ENCODE results near the gene IRX2. TPM values are rescaled to one million over a fixed set of nuclear protein-coding genes. Genes with fewer than 3 reads are reported as not detected.

Gene IRX2
- total RNA-seq, 2 donors from 2014 or later = 0.83 TPM; not detected in 1

- DNase-seq (ENCODE audit: low spot score) = no peak
- no peaks in the 10 kb centered on the region for H3K36me3 ChIP-seq
- no peaks in the 10 kb centered on the region for H3K9me3 ChIP-seq
- TF ChIP-seq CTCF (IDR thresholded peaks at IDR 0.05) = no peak
- no peaks in the 10 kb centered on the region for H3K4me1 ChIP-seq
- no peak overlapping the region for H3K27ac ChIP-seq
- no peaks in the 10 kb centered on the region for H3K27me3 ChIP-seq
- no peak overlapping the region for H3K4me3 ChIP-seq
Observed at GRCh38 chr5:2764581-2764980, 13.1 kb upstream of the IRX2 start.

GRCh38 chr5:2763533-2763794 lies 12.0 kb upstream of the IRX2 start:
- TF ChIP-seq CTCF (IDR thresholded peaks at IDR 0.05) = no peak
- Histone ChIP-seq H3K9me3 (no peaks in the 10 kb centered on the region), H3K27me3 (peaks cover 0 to 6% of the 10 kb centered on the region in 2 donors), H3K36me3 (no peaks in the 10 kb centered on the region), H3K27ac (no peak overlapping the region), H3K4me1 (no peaks in the 10 kb centered on the region), H3K4me3 (no peak overlapping the region)
- no peak for DNase-seq (ENCODE audit: low spot score)

GRCh38 chr5:2762744-2763532 lies 11.5 kb upstream of the IRX2 start:
- Histone ChIP-seq H3K4me3 (no peak overlapping the region), H3K27ac (no peak overlapping the region), H3K27me3 (peaks cover 0 to 7% of the 10 kb centered on the region in 2 donors), H3K4me1 (no peaks in the 10 kb centered on the region), H3K36me3 (no peaks in the 10 kb centered on the region), H3K9me3 (no peaks in the 10 kb centered on the region)
- DNase-seq (ENCODE audit: low spot score) = no peak
- no peak for TF ChIP-seq CTCF (IDR thresholded peaks at IDR 0.05)

DNA sequence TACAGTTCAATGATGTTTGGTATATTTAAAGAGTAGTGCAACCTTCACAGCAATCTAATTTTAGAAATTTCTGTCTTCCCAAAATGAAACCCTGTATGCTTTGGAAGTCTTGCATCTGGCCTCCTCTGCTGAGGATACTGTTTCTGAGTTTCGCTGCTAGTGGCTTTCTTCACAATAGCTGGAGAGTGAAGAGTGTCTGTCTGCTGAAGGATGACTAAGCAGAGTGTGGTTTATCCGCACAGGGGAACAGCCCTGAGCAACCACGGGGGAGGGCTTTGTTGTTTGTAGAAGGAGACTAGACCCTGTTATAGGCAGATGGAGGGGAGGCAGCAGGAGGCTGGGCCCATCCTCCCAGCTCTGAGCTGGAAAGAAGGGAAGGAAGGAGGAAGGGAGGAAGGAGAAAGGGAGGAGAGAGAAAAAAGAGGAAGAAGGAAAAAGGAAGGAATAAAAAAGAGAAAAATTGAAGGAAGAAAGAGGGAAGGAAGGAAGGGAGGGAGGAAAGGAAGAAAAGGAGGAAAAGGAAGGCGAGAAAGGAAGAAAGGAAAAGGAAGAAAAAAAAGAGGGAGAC lies 10.5 kb upstream of the IRX2 start:
- H3K4me3 ChIP-seq = no peak overlapping the region
- no peak for TF ChIP-seq CTCF (IDR thresholded peaks at IDR 0.05)
- no peak overlapping the region for H3K27ac ChIP-seq
- no peaks in the 10 kb centered on the region for H3K9me3 ChIP-seq
- no peak for DNase-seq (ENCODE audit: low spot score)
- peaks cover 0 to 7% of the 10 kb centered on the region in 2 donors for H3K27me3 ChIP-seq
- H3K4me1 ChIP-seq = peaks cover 0 to 2% of the 10 kb centered on the region in 2 donors
- H3K36me3 ChIP-seq = no peaks in the 10 kb centered on the region

GRCh38 chr5:2759696-2760461 lies 8.4 kb upstream of the IRX2 start:
- Histone ChIP-seq H3K27ac (no peak overlapping the region), H3K36me3 (no peaks in the 10 kb centered on the region), H3K27me3 (peaks cover 13 to 21% of the 10 kb centered on the region in 2 donors), H3K4me3 (no peak overlapping the region), H3K4me1 (peaks cover 0 to 24% of the 10 kb centered on the region in 2 donors), H3K9me3 (no peaks in the 10 kb centered on the region)
- peak; percentile 32 for DNase-seq (ENCODE audit: low spot score)
- no peak for TF ChIP-seq CTCF (IDR thresholded peaks at IDR 0.05)

Measured in right atrium auricular region (tissue), 2 donors.